Hepatic stellate cell (primary cell): ENCODE results near the gene PTPRCAP.

ENCODE experiments used
- DNase-seq: peaks from one replicate; pipeline ENCODE4 v3.0.0; 2011; ENCODE audit warnings: low spot score

PTPRCAP gene

DNA sequence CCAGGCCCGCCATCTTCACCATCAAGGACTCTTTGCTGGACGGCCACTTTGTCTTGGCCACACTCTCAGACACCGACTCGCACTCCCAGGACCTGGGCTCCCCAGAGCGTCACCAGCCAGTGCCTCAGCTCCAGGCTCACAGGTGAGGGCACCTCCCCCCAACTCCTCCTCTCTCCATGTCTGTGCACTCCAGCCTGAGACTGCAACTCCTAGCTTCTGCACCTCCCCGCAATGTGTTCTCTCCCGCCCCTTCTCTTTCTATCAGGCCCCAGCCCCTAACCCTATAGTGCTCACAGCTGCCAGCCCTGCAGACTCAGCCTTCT, 41.3 kb downstream of the PTPRCAP start:
- no peak for DNase-seq

DNA sequence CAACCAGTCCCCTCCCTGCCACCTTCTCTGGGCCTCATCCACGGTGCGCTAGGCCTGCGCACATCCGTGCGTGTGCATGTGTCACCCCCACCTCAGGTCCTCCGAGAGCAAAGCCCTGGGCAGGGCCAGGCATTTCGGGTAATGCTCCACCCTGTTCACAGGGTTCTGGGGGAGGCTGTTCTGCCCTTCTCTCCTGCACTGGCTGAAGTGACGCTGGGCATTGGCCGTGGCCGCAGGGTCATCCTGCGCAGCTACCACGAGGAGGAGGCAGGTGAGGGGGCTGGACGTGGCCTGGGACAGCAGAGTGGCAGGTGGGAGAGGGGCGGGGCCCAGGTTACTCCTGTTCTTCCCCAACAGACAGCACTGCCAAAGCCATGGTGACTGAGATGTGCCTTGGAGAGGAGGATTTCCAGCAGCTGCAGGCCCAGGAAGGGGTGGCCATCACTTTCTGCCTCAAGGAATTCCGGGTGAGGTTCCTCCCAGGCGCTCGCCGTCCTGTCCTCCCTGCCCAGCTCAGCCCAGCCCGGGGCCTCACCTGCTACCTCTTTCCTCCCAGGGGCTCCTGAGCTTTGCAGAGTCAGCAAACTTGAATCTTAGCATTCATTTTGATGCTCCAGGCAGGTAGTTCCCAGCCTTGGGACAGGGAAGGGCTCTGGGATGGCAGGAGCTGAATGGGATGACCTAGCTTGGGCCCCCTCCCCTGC, 41.8 kb downstream of the PTPRCAP start:
- no peak for DNase-seq

DNA sequence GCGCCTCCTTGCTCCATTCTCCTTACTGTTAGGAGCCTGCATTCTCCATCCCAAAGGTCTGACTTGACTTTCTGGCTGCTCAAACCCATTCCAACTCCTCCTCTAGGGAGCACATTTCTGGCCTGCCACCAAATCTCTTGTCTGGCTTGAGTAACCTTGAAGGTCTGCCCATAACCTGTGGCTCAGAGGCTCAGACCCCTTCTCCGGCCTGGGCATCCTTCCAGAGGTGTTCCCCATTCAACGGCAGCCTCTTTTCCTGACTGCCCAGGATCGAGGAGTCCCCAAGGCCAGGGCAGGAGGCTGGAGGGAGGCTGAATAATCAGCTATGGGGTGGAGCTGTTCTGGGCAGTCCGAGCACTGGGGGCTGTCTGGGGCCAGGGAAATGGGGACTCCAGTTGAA, 43.5 kb downstream of the PTPRCAP start:
- DNase-seq = no peak

DNA sequence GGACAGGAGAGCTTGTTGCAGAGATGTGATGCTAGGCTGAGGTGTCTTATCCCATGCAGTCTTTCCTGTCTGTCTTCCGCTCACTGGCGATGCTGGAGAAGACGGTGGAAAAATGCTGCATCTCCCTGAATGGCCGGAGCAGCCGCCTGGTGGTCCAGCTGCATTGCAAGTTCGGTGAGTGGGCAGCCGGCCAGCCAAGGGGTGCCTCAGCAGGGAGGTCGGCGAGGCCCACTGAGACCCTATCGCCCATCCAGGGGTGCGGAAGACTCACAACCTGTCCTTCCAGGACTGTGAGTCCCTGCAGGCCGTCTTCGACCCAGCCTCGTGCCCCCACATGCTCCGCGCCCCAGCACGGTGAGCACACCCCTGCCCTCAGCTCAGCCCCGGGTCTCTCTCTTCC, 44.0 kb downstream of the PTPRCAP start:
- DNase-seq = no peak

DNA sequence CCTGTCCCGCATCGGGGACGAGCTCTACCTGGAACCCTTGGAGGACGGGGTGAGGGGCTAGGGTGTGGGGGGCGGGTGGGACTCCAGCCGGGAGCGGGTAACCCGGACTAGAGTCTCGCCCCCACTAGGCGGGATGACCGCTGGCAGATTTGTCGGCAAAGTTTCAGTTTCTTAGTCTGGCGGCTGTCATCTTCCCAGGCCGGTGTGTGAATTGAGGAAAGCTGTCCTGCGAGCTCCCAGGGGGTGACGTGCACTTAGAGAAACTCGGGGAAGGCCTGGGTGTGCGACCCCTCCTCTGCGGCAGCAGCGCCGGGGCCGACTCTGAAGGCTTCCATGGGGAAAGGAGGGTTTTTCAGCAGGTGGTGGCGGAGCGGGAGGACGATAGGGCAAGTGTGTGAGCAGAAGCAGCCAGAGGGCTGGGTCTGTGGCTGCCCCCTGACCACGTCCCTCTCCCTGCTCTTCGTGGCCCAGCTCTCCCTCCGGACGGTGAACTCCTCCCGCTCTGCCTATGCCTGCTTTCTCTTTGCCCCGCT, 45.2 kb downstream of the PTPRCAP start:
- peak; percentile 66 for DNase-seq

DNA sequence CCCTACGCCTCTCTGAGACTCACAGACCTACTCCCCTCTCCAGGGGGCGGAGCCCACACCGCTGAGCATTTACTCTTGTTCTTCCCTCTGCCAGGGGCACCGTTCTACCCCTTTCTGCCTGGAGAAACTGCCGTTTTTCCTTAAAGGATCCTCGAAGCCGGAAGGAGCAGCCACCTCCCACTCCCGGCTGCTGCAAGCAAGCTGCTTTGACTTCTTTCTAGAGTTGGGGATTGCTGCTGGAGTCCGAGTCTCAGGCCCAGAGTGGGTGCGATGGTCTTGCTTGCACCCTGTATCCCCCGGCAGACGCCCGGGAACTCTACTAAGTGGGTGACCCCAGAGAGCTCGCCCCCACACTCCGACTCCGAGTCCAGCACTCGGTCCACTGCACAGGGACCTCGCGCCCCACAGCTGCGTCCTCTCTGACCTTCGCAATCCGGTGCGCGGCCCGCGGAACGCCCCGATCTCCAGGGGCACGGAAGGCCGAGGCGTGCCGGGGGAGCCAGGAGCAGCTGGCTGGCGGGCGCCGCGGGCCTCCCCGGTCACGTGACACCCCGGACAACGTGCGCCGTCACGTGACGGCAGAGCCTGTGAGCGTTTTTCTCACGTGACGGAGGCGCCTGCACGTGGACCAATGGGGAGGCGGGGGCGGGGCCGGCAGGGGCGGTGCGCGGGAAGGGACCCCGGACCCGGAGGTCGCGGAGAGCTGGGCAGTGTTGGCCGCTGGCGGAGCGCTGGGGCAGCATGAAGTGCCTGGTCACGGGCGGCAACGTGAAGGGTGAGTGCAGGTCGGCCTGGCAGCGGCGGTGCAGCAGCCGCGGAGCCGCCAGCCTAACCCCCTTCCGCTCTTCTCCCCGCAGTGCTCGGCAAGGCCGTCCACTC, 45.9 kb downstream of the PTPRCAP start, which contains the start of gene RAD9A:
TSS of gene RAD9A (plus strand) at position 683 of the 879 bp plus-strand sequence. CDS start at position 742, 59 bp downstream.
- DNase-seq = peak; percentile 99

DNA sequence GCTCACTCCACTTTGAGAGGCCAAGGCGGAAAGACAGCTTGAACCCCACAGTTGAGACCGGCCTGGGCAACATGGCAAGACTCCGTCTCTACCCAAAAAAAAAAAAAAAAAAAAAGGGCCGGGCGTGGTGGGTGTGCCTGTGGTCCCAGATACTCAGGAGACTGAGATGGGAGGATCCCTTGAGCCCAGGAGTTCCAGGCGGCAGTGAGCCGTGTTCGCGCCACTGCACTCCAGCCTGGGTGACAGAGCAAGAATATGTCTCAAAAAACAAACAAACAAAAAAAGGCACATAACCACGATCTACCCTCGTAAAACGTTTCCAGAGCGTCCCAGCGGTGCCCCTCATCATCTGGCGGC, 46.6 kb downstream of the PTPRCAP start:
- no peak for DNase-seq

DNA sequence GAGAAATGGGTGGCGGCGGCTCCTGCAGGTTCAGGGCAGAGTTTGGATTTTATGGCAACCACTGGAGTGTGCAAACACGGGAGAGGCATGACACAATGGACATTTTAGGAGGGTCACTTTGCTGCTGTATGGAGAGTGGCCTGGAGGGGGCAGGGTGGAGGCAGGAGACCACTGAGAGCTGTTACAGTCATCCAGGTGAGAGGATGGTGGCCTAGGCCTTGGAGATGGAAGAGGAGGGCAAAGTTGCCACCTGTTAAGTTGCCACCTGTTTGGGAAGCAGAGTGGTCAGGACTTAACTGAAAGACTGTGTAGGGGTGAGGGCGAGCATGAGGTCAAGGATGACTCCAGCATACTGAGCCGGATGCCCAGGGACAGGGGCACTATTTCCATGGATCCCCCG, 48.0 kb downstream of the PTPRCAP start:
- no peak for DNase-seq

DNA sequence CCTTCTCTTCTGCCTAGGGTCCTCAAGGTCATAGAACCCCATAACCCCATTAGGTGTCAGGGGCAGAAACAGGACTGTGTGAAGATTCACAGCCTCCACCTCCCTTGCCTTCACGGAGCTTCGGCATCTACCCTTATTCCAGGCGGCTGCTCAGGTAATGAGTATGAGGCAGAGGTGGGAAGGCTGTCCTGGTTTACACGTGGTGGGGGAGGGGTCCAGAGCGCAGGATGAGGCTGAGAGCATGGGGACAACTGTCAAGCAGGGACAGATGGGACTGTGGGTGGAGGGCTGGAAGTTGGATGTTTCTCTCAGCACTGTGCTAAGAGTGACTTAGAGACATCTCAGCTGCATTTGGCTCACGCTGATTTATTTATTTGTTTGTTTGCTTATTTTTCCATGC, 50.0 kb downstream of the PTPRCAP start:
- DNase-seq = no peak

DNA sequence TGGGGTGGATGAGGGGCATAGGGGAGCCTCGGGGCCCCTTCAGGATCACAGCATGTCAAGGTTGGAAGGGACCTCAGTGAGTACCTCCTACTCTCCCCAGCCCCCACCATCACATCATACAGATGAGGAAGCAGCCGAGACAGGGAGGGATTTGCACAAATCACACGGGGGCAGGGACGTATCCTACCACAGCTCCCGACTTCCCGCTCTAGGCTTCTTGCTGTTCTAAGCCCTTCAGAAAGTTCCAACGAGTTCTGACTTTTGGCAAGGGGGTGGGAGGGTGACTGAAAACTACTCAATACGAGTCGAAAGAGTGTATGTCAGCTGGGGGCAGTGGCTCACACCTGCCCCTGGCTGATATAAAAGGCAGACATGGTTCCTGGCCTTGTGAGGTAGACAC, 50.4 kb downstream of the PTPRCAP start:
- no peak for DNase-seq
